Breast epithelium (tissue), 3 donors: ENCODE measurements around the gene AP1S3.

Source experiments
- POLR2AphosphoS5 ChIP-seq, 3 donors: sonication (generic); formaldehyde crosslinking; IDR thresholded peaks; one replicate each; pipeline ENCODE4 v1.6.1; 2017; ENCODE audit warnings: antibody characterized with exemption in 3 of 3
- TF ChIP-seq, protein P1 (sequence below), 3 donors: fragments of 450-650 bp; IDR thresholded peaks; one replicate each; pipeline ENCODE4 v1.5.1; 2016 to 2017; ENCODE audit warnings: antibody characterized with exemption in 3 of 3, mild to moderate bottlenecking in 3 of 3, moderate library complexity in 3 of 3

- TF ChIP-seq, protein P1, sequence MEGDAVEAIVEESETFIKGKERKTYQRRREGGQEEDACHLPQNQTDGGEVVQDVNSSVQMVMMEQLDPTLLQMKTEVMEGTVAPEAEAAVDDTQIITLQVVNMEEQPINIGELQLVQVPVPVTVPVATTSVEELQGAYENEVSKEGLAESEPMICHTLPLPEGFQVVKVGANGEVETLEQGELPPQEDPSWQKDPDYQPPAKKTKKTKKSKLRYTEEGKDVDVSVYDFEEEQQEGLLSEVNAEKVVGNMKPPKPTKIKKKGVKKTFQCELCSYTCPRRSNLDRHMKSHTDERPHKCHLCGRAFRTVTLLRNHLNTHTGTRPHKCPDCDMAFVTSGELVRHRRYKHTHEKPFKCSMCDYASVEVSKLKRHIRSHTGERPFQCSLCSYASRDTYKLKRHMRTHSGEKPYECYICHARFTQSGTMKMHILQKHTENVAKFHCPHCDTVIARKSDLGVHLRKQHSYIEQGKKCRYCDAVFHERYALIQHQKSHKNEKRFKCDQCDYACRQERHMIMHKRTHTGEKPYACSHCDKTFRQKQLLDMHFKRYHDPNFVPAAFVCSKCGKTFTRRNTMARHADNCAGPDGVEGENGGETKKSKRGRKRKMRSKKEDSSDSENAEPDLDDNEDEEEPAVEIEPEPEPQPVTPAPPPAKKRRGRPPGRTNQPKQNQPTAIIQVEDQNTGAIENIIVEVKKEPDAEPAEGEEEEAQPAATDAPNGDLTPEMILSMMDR (IDR thresholded peaks at IDR 0.05) = no peak
- no peak for TF ChIP-seq POLR2AphosphoS5 (IDR thresholded peaks at IDR 0.05)
These were observed 105.9 kb downstream of the AP1S3 start for GRCh38 chr2:223731503-223731902.
